Measurements from ENCODE around the gene PTPN1. TPM values are rescaled to one million over a fixed set of nuclear protein-coding genes. Genes with fewer than 3 reads are reported as not detected.

The PTPN1 gene
- total RNA-seq, 3 donors from 2014 or later (not counting 1 experiment from before 2014, with no cell fraction given) = 52.9 to 64.5 (median 58.3) TPM

GRCh38 chr20:50621068-50621665, 111.0 kb downstream of the PTPN1 start:
- Histone ChIP-seq H3K27ac (ENCODE audit: low read length) (no peak overlapping the region), H3K27me3 (ENCODE audit: control insufficient read depth, insufficient read depth, low read length) (no peaks in the 10 kb centered on the region), H3K4me3 (ENCODE audit: low read length) (no peak overlapping the region), H3K4me1 (ENCODE audit: control insufficient read depth, insufficient read depth, low read length) (no peaks in the 10 kb centered on the region), H3K9me3 (ENCODE audit: control insufficient read depth, insufficient read depth, low read length) (no peaks in the 10 kb centered on the region), H3K36me3 (ENCODE audit: control insufficient read depth, insufficient read depth, low read length) (no peaks in the 10 kb centered on the region)
- DNase-seq (no peak), ATAC-seq (no peak)
- Mint-ChIP-seq H3K27me3 (ENCODE audit: low read depth in 2 of 2) (no peaks in the 10 kb centered on the region), H3K36me3 (no peaks in the 10 kb centered on the region), H3K4me1 (no peaks in the 10 kb centered on the region), H3K4me3 (no peak overlapping the region), H3K27ac (no peak overlapping the region), H3K9me3 (no peaks in the 10 kb centered on the region)
- no peak for TF ChIP-seq CTCF (IDR thresholded peaks at IDR 0.05)
- intact Hi-C loops (cut with micrococcal nuclease) = no loop called here
- WGBS (ENCODE audit: insufficient coverage) = 91% methylated on average over 4 of the region's 4 CpGs

GRCh38 chr20:50624351-50625016, 114.3 kb downstream of the PTPN1 start:
- H3K27ac Mint-ChIP-seq = no peak overlapping the region
- Histone ChIP-seq H3K27me3 (ENCODE audit: control insufficient read depth, insufficient read depth, low read length) (no peaks in the 10 kb centered on the region), H3K4me1 (ENCODE audit: control insufficient read depth, insufficient read depth, low read length) (no peaks in the 10 kb centered on the region), H3K4me3 (ENCODE audit: low read length) (no peak overlapping the region), H3K36me3 (ENCODE audit: control insufficient read depth, insufficient read depth, low read length) (no peaks in the 10 kb centered on the region), H3K9me3 (ENCODE audit: control insufficient read depth, insufficient read depth, low read length) (no peaks in the 10 kb centered on the region), H3K27ac (ENCODE audit: low read length) (no peak overlapping the region)
- DNase-seq (no peak), ATAC-seq (no peak)
- H3K4me3 Mint-ChIP-seq = no peak overlapping the region
- no peaks in the 10 kb centered on the region for H3K27me3 Mint-ChIP-seq (ENCODE audit: low read depth in 2 of 2)
- no peaks in the 10 kb centered on the region for H3K9me3 Mint-ChIP-seq
- H3K36me3 Mint-ChIP-seq = no peaks in the 10 kb centered on the region
- intact Hi-C loops (cut with micrococcal nuclease) = no loop called here
- no peak for TF ChIP-seq CTCF (IDR thresholded peaks at IDR 0.05)
- 88% methylated on average over 18 of the region's 18 CpGs for WGBS (ENCODE audit: insufficient coverage)
- no peaks in the 10 kb centered on the region for H3K4me1 Mint-ChIP-seq

- Histone ChIP-seq H3K4me3 (ENCODE audit: low read length) (no peak overlapping the region), H3K4me1 (ENCODE audit: control insufficient read depth, insufficient read depth, low read length) (no peaks in the 10 kb centered on the region), H3K27ac (ENCODE audit: low read length) (no peak overlapping the region), H3K36me3 (ENCODE audit: control insufficient read depth, insufficient read depth, low read length) (no peaks in the 10 kb centered on the region), H3K27me3 (ENCODE audit: control insufficient read depth, insufficient read depth, low read length) (no peaks in the 10 kb centered on the region), H3K9me3 (ENCODE audit: control insufficient read depth, insufficient read depth, low read length) (no peaks in the 10 kb centered on the region)
- ATAC-seq = no peak
- Mint-ChIP-seq H3K27me3 (ENCODE audit: low read depth in 2 of 2) (no peaks in the 10 kb centered on the region), H3K4me3 (no peak overlapping the region), H3K36me3 (no peaks in the 10 kb centered on the region), H3K27ac (no peak overlapping the region), H3K4me1 (no peaks in the 10 kb centered on the region), H3K9me3 (no peaks in the 10 kb centered on the region)
- intact Hi-C loops (cut with micrococcal nuclease) = no loop called here
- 54% methylated on average over 15 of the region's 15 CpGs for WGBS (ENCODE audit: insufficient coverage)
- TF ChIP-seq CTCF (IDR thresholded peaks at IDR 0.05) = no peak
- DNase-seq = no peak
Measured at GRCh38 chr20:50625986-50626677, 115.9 kb downstream of the PTPN1 start.

Data from natural killer cell (primary cell).